ENCODE measurements around the gene ARHGAP6. TPM values are rescaled to one million over a fixed set of nuclear protein-coding genes. Genes with fewer than 3 reads are reported as not detected.

ARHGAP6 gene
- total RNA-seq, 1 experiment from 2014 or later = not detected

DNA sequence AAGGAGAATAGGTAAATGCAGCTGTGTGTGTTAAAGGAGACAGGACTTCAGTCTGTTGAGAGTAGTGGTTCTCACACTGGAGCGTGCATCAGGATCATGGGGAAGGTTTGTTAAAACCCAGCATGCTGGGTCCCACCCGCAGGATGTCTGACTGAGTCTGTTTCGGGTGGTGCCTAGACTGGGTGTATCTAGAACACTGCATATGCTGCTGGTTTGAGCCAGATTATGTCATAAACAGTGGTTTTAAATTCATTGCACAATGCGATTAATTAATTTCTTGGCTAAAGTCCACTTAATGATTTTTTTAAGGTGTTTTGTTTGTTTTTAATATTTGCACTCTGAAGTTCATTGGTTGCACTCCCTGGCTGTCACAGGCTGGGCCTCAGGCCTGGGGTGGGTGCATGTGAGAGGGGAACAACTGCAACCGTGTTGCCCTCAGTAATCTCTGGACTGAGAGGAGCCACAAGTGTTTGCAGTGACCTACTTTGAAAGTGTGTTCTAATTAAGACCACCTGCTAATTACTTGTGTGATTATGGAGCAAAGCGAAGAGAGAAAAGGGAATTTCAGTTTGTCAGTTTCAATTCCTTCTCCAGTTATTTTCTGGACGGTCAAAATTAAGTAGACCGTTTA lies 546.3 kb downstream of the ARHGAP6 start:
- no peak for DNase-seq (ENCODE audit: unreplicated experiment)
- peaks cover 76% of the 10 kb centered on the region for H3K36me3 Mint-ChIP-seq (ENCODE audit: insufficient read depth, unreplicated experiment)
- TF ChIP-seq, protein P1, sequence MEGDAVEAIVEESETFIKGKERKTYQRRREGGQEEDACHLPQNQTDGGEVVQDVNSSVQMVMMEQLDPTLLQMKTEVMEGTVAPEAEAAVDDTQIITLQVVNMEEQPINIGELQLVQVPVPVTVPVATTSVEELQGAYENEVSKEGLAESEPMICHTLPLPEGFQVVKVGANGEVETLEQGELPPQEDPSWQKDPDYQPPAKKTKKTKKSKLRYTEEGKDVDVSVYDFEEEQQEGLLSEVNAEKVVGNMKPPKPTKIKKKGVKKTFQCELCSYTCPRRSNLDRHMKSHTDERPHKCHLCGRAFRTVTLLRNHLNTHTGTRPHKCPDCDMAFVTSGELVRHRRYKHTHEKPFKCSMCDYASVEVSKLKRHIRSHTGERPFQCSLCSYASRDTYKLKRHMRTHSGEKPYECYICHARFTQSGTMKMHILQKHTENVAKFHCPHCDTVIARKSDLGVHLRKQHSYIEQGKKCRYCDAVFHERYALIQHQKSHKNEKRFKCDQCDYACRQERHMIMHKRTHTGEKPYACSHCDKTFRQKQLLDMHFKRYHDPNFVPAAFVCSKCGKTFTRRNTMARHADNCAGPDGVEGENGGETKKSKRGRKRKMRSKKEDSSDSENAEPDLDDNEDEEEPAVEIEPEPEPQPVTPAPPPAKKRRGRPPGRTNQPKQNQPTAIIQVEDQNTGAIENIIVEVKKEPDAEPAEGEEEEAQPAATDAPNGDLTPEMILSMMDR (IDR thresholded peaks at IDR 0.05; ENCODE audit: unreplicated experiment) = no peak
- H3K27ac Mint-ChIP-seq (ENCODE audit: low read depth, unreplicated experiment) = no peak overlapping the region
- ChIA-PET POLR2A (no interaction called here), CTCF (interaction anchor here (0.6 to 1.6 kb wide), 3 partner anchors 15 to 18 kb away, joined by 3 to 10 read pairs (median 3); no protein-coding TSS in a partner anchor)
- BruUV-seq (replicated peaks) = no TSS peak
- intact Hi-C loops (cut with micrococcal nuclease) = no loop called here
- H3K4me3 Mint-ChIP-seq (ENCODE audit: unreplicated experiment) = no peak overlapping the region
- H3K9me3 Mint-ChIP-seq (ENCODE audit: unreplicated experiment) = no peaks in the 10 kb centered on the region
- peaks cover 3% of the 10 kb centered on the region for H3K27me3 Mint-ChIP-seq (ENCODE audit: insufficient read depth, unreplicated experiment)
- no peaks in the 10 kb centered on the region for H3K4me1 Mint-ChIP-seq (ENCODE audit: insufficient read depth, unreplicated experiment)

DNA sequence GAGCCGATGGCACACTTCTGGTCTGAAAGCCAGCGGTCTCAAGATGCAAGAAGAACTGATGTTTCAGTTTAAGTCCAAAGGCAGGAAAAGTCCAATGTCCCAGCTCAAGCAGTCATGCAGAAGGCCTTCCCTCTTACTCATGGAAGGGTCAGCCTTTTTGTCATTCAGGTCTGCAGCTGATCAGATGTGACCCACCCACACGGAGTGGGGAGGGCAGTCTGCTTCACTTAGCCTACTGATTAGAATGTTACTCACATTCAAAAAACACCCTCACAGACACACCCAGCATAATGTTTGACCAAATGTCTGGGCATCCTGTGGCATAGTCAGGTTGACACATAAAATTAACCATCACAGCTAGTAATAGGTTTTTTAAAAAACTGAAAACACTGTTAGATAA lies 548.0 kb downstream of the ARHGAP6 start:
- no TSS peak for BruUV-seq (replicated peaks)
- H3K27me3 Mint-ChIP-seq (ENCODE audit: insufficient read depth, unreplicated experiment) = no peaks in the 10 kb centered on the region
- TF ChIP-seq, protein P1 (IDR thresholded peaks at IDR 0.05; ENCODE audit: unreplicated experiment) = no peak
- peaks cover 80% of the 10 kb centered on the region for H3K36me3 Mint-ChIP-seq (ENCODE audit: insufficient read depth, unreplicated experiment)
- ChIA-PET POLR2A (no interaction called here), CTCF (interaction anchor here (1.0 to 1.5 kb wide), 2 partner anchors 15 to 927 kb away, joined by 3 to 4 read pairs; no protein-coding TSS in a partner anchor)
- H3K4me3 Mint-ChIP-seq (ENCODE audit: unreplicated experiment) = no peak overlapping the region
- no peak overlapping the region for H3K27ac Mint-ChIP-seq (ENCODE audit: low read depth, unreplicated experiment)
- intact Hi-C loops (cut with micrococcal nuclease) = no loop called here
- no peaks in the 10 kb centered on the region for H3K4me1 Mint-ChIP-seq (ENCODE audit: insufficient read depth, unreplicated experiment)
- H3K9me3 Mint-ChIP-seq (ENCODE audit: unreplicated experiment) = no peaks in the 10 kb centered on the region
- DNase-seq (ENCODE audit: unreplicated experiment) = no peak

DNA sequence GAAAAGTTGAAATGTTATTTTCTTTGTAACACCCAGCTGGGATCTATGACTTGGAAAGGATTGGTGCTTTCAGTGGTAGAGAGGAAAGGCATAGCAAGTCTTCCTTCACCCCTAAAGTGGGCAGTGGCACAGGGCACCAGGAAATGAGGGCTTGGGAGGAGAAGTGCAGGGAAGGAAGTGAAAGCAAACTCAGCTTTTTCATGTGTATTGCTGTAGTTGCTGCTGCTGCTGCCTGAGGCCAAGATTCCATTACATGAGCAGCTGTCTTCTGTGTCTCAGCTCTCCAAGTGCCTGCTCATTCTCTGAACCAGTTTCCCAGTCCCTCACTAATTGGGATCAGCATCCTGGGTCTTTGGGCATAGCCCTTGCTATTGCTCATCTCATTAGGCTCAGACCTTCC lies 552.0 kb downstream of the ARHGAP6 start:
- intact Hi-C loops (cut with micrococcal nuclease) = no loop called here
- no peaks in the 10 kb centered on the region for H3K9me3 Mint-ChIP-seq (ENCODE audit: unreplicated experiment)
- H3K36me3 Mint-ChIP-seq (ENCODE audit: insufficient read depth, unreplicated experiment) = peaks cover 59% of the 10 kb centered on the region
- H3K4me1 Mint-ChIP-seq (ENCODE audit: insufficient read depth, unreplicated experiment) = no peaks in the 10 kb centered on the region
- H3K4me3 Mint-ChIP-seq (ENCODE audit: unreplicated experiment) = peak overlapping the region; percentile 28
- no TSS peak for BruUV-seq (replicated peaks)
- H3K27ac Mint-ChIP-seq (ENCODE audit: low read depth, unreplicated experiment) = peak overlapping the region; percentile 73
- CTCF ChIA-PET = interaction anchor here (0.7 to 2.4 kb wide), 8 partner anchors 11 to 927 kb away, joined by 3 to 13 read pairs (median 4); no protein-coding TSS in a partner anchor
- no peak for DNase-seq (ENCODE audit: unreplicated experiment)
- TF ChIP-seq, protein P1 (IDR thresholded peaks at IDR 0.05; ENCODE audit: unreplicated experiment) = no peak
- no peaks in the 10 kb centered on the region for H3K27me3 Mint-ChIP-seq (ENCODE audit: insufficient read depth, unreplicated experiment)
- POLR2A ChIA-PET = interaction anchor here (0.9 kb wide), 1 partner anchor 370 kb away, joined by 3 read pairs; no protein-coding TSS in a partner anchor

DNA sequence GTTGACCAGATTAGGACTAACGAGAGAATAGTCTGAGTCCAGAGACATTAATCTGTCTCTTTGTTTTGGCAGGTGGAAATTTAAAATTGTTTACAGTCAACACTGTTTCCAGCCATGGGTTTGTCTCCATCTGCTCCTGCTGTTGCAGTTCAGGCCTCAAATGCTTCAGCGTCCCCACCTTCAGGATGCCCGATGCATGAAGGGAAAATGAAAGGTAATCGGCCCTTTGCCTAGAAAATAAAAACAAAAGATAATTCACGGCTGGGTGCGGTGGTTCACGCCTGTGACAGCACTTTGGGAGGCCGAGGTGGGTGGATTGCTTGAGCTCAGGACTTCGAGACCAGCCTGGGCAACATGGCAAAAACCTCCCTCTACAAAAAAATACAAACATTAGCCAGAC lies 553.8 kb downstream of the ARHGAP6 start:
- H3K4me1 Mint-ChIP-seq (ENCODE audit: insufficient read depth, unreplicated experiment) = no peaks in the 10 kb centered on the region
- H3K9me3 Mint-ChIP-seq (ENCODE audit: unreplicated experiment) = no peaks in the 10 kb centered on the region
- DNase-seq (ENCODE audit: unreplicated experiment) = no peak
- POLR2A ChIA-PET = interaction anchor here (0.7 to 0.9 kb wide), 3 partner anchors 11 to 494 kb away, joined by 3 to 4 read pairs (median 3); no protein-coding TSS in a partner anchor
- peaks cover 45% of the 10 kb centered on the region for H3K36me3 Mint-ChIP-seq (ENCODE audit: insufficient read depth, unreplicated experiment)
- CTCF ChIA-PET = interaction anchor here (0.5 to 2.4 kb wide), 4 partner anchors 22 to 662 kb away, joined by 4 to 8 read pairs (median 6); no protein-coding TSS in a partner anchor
- no peaks in the 10 kb centered on the region for H3K27me3 Mint-ChIP-seq (ENCODE audit: insufficient read depth, unreplicated experiment)
- H3K27ac Mint-ChIP-seq (ENCODE audit: low read depth, unreplicated experiment) = peak overlapping the region; percentile 87
- TF ChIP-seq, protein P1 (IDR thresholded peaks at IDR 0.05; ENCODE audit: unreplicated experiment) = no peak
- no TSS peak for BruUV-seq (replicated peaks)
- intact Hi-C loops (cut with micrococcal nuclease) = no loop called here
- peak overlapping the region; percentile 81 for H3K4me3 Mint-ChIP-seq (ENCODE audit: unreplicated experiment)

All from MCF 10A (cell line).